ENCODE measurements around the gene TMPRSS12.

GRCh38 chr12:50936821-50937530 is 94.2 kb downstream of the TMPRSS12 start:
- TF ChIP-seq CTCF (IDR thresholded peaks at IDR 0.05; ENCODE audit: low read length) (no peak), EZH2 (IDR thresholded peaks at IDR 0.05; ENCODE audit: borderline replicate concordance, low read length) (no peak)

Data from OCI-LY1 (cell line).